GM19099 (cell line): ENCODE results near the gene RASA1.
A peak's percentile ranks its signal among the peaks of the same experiment; 100 is the strongest.

ENCODE experiments used
- POLR2A ChIP-seq: IDR thresholded peaks from 3 replicates; pipeline ENCODE4 v1.6.1; 2011; ENCODE audit warnings: low read depth; ENCODE audit not compliant: insufficient read length; ENCODE audit errors: extremely low read depth

Gene RASA1

GRCh38 chr5:87401626-87402025 is 133.9 kb downstream of the RASA1 start:
- no peak for TF ChIP-seq POLR2A

DNA sequence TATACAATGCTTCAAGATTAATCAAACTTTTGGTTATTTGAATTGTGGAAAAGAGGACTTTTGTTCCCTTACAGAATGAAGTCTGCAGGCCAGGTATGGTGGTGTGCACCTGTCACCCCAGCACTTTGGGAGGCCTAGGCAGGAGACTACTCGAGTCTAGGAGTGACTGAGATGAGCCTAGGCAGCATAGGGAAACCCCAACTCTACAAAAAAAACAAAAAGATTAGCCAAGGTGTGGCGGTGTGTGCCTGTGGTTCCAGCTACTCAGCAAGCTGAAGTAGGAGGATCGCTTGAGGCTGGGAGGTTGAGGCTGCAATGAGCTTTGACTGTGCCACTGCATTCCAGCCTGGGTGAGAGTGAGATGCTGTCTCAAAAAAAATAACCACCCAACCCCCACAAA is 135.7 kb downstream of the RASA1 start:
- no peak for TF ChIP-seq POLR2A

DNA sequence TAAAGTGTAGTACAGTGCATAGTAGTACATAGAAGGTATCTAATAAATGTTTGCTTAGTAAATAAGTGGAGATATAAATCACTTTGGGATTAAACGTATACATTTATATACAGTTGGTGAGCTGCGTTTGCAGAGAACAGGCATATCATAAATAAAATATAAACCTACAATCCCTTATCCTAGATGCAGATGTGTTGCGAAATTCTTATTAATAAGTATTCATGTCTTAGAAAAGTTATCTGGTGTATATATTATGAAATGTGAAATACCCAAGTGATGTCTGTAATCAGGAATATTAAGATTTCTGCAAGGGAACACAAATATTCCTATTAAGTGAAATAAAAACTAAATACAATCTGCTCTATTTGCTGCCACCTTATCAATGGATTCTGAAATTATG is 136.2 kb downstream of the RASA1 start:
- no peak for TF ChIP-seq POLR2A

DNA sequence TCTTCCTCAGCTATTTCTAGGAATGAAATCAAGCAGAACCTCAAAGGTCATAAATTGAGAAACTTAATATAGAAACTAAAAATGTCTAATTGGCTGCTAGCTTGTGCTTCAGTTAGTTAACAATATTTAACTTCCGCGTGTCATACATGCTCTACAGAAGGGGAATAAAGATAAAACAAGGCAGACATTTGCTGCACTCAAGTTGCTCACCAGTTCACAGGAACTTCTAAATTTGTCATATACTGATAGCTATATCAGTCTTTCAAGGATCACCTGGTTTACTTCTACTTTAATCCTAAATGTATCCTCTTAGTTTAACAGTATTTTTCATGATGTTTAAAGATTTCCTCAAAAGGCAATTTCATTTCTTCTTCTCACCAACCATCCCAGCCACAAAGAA is 136.7 kb downstream of the RASA1 start:
- TF ChIP-seq POLR2A, result no peak

DNA sequence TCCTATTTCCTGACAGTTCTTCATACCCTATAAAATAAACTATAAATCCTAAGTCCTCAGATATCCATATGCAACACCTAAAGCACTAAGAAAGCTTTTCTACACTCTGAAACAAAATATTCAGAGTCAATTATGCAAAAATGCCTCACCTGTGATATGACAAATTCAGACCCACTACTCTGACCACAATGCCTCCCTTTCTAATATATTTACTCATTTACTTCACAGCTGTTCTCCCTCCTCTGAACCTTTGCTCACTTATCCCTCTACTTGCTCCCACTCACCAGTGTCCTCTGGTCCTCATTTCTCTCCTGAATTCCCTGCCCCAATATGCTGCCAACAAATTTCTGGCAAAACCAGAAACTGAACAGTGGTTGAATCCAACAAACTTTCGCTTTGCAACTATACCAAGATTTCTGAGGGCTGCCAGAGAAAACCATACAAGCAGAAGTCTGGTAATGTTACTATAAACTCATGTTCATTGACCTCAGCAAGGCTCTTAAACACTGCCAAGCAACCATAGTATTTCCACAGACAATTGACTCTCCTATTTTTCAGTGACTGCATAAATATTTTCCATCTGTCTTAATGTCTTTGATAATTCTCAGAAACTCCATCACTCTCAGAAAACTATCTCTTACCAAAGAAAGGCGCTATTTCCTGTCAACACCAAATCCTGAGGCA is 137.9 kb downstream of the RASA1 start:
- no peak for TF ChIP-seq POLR2A

DNA sequence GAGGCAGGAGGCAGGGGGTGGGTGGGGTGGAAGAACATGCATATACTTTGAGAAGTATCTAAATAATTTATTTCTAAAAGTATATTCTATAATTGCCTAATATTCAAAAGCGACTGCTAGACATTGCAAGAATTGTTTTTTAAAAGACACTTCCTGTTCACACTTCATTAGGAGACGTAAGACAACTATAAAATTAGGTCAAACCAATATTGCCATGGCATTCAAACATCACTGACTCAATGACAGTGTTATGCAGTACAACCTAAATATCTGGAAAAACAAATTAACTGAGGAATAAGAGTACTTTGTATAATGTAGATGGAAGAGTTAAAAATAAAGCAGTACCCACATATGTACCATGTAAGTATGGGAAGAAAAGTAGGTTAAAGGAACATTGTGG is 140.5 kb downstream of the RASA1 start:
- TF ChIP-seq POLR2A, result no peak

DNA sequence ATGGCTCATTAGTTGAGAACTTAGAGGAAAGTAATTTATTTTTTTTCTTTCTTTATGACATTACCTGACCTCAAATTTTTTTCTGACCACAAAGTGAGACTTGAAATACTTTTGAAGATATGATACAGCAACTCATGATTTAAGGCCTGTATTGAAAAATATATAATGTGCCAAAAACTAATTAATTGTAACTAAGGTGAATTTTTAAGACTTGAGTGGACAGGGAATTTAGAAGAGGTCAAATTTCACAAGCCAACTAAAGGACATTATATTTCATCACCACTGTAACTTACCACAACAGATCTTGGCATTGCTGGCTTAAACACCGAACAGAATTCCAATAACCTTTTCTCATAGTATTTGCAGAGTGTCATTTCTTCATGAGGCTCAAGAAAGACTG is 143.2 kb downstream of the RASA1 start:
- no peak for TF ChIP-seq POLR2A

DNA sequence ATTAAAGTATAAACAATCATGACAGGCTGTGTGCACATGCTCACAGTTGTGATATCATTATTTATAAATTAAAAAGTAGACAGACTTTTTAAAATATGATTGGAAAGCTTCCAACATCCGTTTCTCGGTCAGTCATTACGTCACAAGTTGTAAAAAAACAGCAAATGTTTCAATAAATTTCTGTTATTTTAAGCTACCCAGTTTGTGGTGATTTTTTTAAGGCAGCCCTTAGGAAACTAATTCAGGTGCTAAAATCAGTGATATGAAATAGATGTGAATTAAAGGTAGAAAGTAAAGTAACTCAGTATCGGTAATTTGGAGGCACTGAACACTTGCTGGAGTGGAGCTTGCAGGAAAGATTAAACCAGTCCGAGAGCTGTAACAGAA is 143.9 kb downstream of the RASA1 start:
- no peak for TF ChIP-seq POLR2A

GRCh38 chr5:87411973-87412629 is 144.4 kb downstream of the RASA1 start:
- no peak for TF ChIP-seq POLR2A

DNA sequence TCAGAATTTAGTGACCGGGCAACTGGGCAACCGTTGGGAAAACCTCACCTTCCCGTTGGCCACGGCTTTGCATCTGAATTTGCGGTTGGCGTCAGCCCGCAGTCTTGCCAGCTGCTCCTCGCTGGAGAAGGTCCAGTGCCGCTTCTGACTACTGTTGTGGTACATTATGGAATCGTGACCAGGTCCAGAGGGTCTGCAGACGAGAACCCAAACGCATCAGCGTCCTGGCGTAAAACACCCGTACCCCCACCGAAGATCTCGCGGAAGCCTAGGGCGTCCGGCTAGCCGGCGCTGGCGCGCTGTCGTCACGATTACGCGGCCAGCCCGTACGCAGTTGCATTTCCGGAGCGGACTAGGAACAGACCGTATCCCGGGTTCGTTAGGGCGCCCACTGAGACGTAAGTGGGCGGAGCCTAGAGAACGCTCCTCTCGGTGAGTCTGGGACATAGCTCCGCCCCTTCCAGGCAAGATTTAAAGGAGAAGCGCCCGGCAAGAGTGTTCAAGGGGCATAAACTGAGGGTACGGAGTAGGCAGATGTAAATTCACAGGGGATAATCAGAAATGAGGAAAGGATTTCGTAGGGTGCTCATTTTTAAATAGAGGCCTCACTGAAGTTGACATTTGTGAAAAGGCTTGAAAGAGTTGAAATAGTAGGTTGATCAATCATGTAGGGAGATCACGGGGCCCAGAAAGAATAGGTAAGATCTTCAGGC is 145.1 kb downstream of the RASA1 start, which contains the start of gene CCNH:
Gene CCNH, minus strand, starts transcription at position 301 of the 713 bp plus-strand sequence. Its CDS starts 136 bp downstream, at position 165.
- peak; percentile 88 for TF ChIP-seq POLR2A

- no peak for TF ChIP-seq POLR2A
These were observed 145.6 kb downstream of the RASA1 start for GRCh38 chr5:87413343-87413645.

- no peak for TF ChIP-seq POLR2A
These were observed 150.8 kb downstream of the RASA1 start for GRCh38 chr5:87418506-87418905.

- TF ChIP-seq POLR2A, result no peak
These were observed 153.6 kb downstream of the RASA1 start for GRCh38 chr5:87421307-87421706.

DNA sequence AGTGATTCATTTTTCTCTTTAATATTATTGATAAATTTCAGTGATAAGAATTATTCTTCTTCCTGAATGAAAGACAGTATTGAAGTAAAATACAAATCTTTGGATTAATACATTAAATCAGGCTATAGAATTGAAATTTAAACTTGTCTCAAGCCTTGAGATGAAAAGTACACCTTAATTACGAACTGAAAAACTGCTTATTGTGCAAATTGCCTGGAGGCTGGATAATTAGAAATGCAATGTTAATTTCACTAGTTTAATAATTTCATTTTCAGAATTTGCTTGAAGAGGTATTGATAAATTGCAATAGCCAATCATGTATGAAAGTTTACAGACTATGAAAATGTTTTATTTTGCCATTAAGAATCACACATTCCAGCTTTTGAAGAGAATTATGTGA is 156.1 kb downstream of the RASA1 start:
- TF ChIP-seq POLR2A, result no peak

GRCh38 chr5:87430863-87431457 is 163.3 kb downstream of the RASA1 start:
- TF ChIP-seq POLR2A, result no peak

- no peak for TF ChIP-seq POLR2A
These were observed 164.8 kb downstream of the RASA1 start for GRCh38 chr5:87432460-87432859.
